Fibroblast of mammary gland (primary cell): Measurements from ENCODE around the gene HLA-DMA.

ENCODE experiments used
- DNase-seq: peaks from one replicate; pipeline ENCODE4 v3.0.0-alpha.2; 2010; ENCODE audit warnings: low read depth
- H3K4me3 ChIP-seq: 2 replicates; pipeline ENCODE4 v1.5.1; 2011; ENCODE audit warnings: low read depth, mild to moderate bottlenecking, low read length, moderate library complexity; ENCODE audit not compliant: control insufficient read depth
- TF ChIP-seq, protein P1 (sequence below): conservative IDR thresholded peaks from 2 replicates; pipeline ENCODE4 v1.5.1; 2011; ENCODE audit warnings: low read depth, low read length, inconsistent platforms; ENCODE audit not compliant: control insufficient read depth, insufficient read depth

The HLA-DMA gene

DNA sequence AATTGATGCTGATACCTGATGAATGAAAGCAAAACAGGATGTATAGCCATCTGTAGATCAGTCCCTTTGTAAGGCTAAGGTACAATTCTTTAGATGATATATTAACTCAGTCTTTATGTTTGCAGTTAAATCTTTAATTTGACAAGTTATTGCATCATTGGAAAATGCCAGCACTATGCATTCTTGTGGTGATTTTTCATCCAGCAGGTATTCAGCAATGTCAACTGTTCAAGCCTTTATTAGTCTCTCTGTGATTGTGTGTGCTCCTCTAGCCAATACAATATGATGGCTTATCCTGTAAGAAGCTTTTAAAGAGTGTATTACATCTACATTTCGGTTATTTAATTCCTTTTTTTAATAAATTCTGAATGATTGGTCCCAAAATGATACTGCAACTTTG is 46.4 kb downstream of the HLA-DMA start:
- peak; percentile 45 for DNase-seq
- no peak overlapping the region for H3K4me3 ChIP-seq
- TF ChIP-seq, protein P1, sequence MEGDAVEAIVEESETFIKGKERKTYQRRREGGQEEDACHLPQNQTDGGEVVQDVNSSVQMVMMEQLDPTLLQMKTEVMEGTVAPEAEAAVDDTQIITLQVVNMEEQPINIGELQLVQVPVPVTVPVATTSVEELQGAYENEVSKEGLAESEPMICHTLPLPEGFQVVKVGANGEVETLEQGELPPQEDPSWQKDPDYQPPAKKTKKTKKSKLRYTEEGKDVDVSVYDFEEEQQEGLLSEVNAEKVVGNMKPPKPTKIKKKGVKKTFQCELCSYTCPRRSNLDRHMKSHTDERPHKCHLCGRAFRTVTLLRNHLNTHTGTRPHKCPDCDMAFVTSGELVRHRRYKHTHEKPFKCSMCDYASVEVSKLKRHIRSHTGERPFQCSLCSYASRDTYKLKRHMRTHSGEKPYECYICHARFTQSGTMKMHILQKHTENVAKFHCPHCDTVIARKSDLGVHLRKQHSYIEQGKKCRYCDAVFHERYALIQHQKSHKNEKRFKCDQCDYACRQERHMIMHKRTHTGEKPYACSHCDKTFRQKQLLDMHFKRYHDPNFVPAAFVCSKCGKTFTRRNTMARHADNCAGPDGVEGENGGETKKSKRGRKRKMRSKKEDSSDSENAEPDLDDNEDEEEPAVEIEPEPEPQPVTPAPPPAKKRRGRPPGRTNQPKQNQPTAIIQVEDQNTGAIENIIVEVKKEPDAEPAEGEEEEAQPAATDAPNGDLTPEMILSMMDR: no peak

- TF ChIP-seq, protein P1: no peak
- no peak for DNase-seq
- H3K4me3 ChIP-seq: no peak overlapping the region
Measured at GRCh38 chr6:32905078-32905477, 47.8 kb downstream of the HLA-DMA start.

GRCh38 chr6:32903952-32904351 is 48.9 kb downstream of the HLA-DMA start:
- TF ChIP-seq, protein P1: no peak
- no peak overlapping the region for H3K4me3 ChIP-seq
- no peak for DNase-seq
